Measurements from ENCODE around the gene SAFB2. TPM values are rescaled to one million over a fixed set of nuclear protein-coding genes. Genes with fewer than 3 reads are reported as not detected.

SAFB2 gene
- total and polyA plus RNA-seq, 2 of the 13 experiments (the other 11 are each of a cell fraction or from before 2014, with no cell fraction given): 11.2 to 31.5 TPM

- TF ChIP-seq, protein P1, sequence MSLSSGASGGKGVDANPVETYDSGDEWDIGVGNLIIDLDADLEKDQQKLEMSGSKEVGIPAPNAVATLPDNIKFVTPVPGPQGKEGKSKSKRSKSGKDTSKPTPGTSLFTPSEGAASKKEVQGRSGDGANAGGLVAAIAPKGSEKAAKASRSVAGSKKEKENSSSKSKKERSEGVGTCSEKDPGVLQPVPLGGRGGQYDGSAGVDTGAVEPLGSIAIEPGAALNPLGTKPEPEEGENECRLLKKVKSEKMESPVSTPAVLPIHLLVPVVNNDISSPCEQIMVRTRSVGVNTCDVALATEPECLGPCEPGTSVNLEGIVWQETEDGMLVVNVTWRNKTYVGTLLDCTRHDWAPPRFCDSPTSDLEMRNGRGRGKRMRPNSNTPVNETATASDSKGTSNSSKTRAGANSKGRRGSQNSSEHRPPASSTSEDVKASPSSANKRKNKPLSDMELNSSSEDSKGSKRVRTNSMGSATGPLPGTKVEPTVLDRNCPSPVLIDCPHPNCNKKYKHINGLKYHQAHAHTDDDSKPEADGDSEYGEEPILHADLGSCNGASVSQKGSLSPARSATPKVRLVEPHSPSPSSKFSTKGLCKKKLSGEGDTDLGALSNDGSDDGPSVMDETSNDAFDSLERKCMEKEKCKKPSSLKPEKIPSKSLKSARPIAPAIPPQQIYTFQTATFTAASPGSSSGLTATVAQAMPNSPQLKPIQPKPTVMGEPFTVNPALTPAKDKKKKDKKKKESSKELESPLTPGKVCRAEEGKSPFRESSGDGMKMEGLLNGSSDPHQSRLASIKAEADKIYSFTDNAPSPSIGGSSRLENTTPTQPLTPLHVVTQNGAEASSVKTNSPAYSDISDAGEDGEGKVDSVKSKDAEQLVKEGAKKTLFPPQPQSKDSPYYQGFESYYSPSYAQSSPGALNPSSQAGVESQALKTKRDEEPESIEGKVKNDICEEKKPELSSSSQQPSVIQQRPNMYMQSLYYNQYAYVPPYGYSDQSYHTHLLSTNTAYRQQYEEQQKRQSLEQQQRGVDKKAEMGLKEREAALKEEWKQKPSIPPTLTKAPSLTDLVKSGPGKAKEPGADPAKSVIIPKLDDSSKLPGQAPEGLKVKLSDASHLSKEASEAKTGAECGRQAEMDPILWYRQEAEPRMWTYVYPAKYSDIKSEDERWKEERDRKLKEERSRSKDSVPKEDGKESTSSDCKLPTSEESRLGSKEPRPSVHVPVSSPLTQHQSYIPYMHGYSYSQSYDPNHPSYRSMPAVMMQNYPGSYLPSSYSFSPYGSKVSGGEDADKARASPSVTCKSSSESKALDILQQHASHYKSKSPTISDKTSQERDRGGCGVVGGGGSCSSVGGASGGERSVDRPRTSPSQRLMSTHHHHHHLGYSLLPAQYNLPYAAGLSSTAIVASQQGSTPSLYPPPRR (CRISPR knock-in tag; IDR thresholded peaks at IDR 0.05; ENCODE audit: borderline replicate concordance): peak; percentile 44; the same call in 1 of the 2 replicates
- no peak; the same call in 1 of the 2 replicates for TF ChIP-seq KDM5B (CRISPR knock-in tag; IDR thresholded peaks at IDR 0.05; ENCODE audit: borderline replicate concordance)
- TF ChIP-seq, protein P2, sequence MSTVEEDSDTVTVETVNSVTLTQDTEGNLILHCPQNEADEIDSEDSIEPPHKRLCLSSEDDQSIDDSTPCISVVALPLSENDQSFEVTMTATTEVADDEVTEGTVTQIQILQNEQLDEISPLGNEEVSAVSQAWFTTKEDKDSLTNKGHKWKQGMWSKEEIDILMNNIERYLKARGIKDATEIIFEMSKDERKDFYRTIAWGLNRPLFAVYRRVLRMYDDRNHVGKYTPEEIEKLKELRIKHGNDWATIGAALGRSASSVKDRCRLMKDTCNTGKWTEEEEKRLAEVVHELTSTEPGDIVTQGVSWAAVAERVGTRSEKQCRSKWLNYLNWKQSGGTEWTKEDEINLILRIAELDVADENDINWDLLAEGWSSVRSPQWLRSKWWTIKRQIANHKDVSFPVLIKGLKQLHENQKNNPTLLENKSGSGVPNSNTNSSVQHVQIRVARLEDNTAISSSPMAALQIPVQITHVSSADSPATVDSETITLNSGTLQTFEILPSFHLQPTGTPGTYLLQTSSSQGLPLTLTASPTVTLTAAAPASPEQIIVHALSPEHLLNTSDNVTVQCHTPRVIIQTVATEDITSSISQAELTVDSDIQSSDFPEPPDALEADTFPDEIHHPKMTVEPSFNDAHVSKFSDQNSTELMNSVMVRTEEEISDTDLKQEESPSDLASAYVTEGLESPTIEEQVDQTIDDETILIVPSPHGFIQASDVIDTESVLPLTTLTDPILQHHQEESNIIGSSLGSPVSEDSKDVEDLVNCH (CRISPR knock-in tag; IDR thresholded peaks at IDR 0.05): no peak
- TF ChIP-seq, protein P3, sequence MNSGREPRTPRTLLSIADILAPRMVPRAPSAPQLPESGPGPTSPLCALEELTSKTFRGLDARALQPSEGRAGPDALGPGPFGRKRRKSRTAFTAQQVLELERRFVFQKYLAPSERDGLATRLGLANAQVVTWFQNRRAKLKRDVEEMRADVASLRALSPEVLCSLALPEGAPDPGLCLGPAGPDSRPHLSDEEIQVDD (CRISPR knock-in tag; IDR thresholded peaks at IDR 0.05; ENCODE audit: borderline replicate concordance): no peak
- TF ChIP-seq SP140L (CRISPR knock-in tag; IDR thresholded peaks at IDR 0.05; ENCODE audit: borderline replicate concordance): peak; percentile 53; the same call in 1 of the 2 replicates
- peak; percentile 75; the same call in 1 of the 2 replicates for TF ChIP-seq ZFP91 (CRISPR knock-in tag; IDR thresholded peaks at IDR 0.05; ENCODE audit: borderline replicate concordance)
- no peak for TF ChIP-seq ZNF550 (CRISPR knock-in tag; IDR thresholded peaks at IDR 0.05; ENCODE audit: borderline replicate concordance)
- TF ChIP-seq CHD4 (IDR thresholded peaks at IDR 0.05; ENCODE audit: borderline replicate concordance, low read length): no peak
- TF ChIP-seq ZNF225 (CRISPR knock-in tag; IDR thresholded peaks at IDR 0.05): no peak
- no peak for TF ChIP-seq SOX13 (IDR thresholded peaks at IDR 0.05)
- no peak; a peak in 1 of 4 replicates for TF ChIP-seq SOX13 (CRISPR knock-in tag; conservative IDR thresholded peaks at IDR 0.05 in 1 of 2, IDR thresholded peaks at IDR 0.05 in 1 of 2)
- TF ChIP-seq, protein P4, sequence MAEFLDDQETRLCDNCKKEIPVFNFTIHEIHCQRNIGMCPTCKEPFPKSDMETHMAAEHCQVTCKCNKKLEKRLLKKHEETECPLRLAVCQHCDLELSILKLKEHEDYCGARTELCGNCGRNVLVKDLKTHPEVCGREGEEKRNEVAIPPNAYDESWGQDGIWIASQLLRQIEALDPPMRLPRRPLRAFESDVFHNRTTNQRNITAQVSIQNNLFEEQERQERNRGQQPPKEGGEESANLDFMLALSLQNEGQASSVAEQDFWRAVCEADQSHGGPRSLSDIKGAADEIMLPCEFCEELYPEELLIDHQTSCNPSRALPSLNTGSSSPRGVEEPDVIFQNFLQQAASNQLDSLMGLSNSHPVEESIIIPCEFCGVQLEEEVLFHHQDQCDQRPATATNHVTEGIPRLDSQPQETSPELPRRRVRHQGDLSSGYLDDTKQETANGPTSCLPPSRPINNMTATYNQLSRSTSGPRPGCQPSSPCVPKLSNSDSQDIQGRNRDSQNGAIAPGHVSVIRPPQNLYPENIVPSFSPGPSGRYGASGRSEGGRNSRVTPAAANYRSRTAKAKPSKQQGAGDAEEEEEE (CRISPR knock-in tag; IDR thresholded peaks at IDR 0.05; ENCODE audit: borderline replicate concordance): peak; percentile 76; the same call in 1 of the 2 replicates
- TF ChIP-seq ZNF234 (CRISPR knock-in tag; conservative IDR thresholded peaks at IDR 0.05): no peak
- no peak for TF ChIP-seq HNF4G (IDR thresholded peaks at IDR 0.05; ENCODE audit: borderline replicate concordance, low read depth, low read length)
- no peak for TF ChIP-seq HNF4G (CRISPR knock-in tag; IDR thresholded peaks at IDR 0.05; ENCODE audit: borderline replicate concordance, low read depth)
Measured at GRCh38 chr19:5622465-5623396, at the start of gene SAFB2, which contains the start of gene SAFB (continued).
